ENCODE data around the gene BRSK2. TPM values are rescaled to one million over a fixed set of nuclear protein-coding genes. Genes with fewer than 3 reads are reported as not detected.

The BRSK2 gene
- total and polyA plus RNA-seq, 2 of the 4 experiments (the other 2 are of a cell fraction) = 0.18 to 0.62 TPM

DNA sequence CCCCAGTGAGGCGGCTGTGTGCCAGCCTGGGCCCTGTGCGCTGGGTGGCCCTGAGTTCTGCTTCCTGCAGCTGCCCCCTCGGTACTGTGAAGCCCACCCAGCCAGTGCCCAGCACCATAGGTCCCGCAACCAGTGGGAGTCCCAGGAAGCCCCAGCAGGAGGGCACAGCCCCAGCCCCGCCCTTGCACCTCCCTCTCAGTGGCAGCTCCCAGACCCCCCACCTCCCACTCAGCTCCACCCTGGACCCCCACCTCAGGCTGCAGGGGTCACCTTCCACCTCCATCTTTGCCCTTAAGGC, 66.0 kb downstream of the BRSK2 start:
- Histone ChIP-seq H3K36me3 (ENCODE audit: control insufficient read depth, insufficient read depth, low read length) (no peaks in the 10 kb centered on the region), H3K56ac (ENCODE audit: extremely low read depth, insufficient read depth, low read length) (no peak overlapping the region), H3K9ac (ENCODE audit: low read depth, low read length) (no peak overlapping the region), H3K79me1 (ENCODE audit: low read depth in 1 of 2, low read length in 2 of 2) (no peaks in the 10 kb centered on the region), H3K18ac (ENCODE audit: low read depth, low read length) (no peak overlapping the region), H3K4me1 (ENCODE audit: control insufficient read depth, insufficient read depth, low read length) (peaks cover 8% of the 10 kb centered on the region; the same call in 1 of the 2 replicates), H2BK5ac (ENCODE audit: low read depth, low read length, poor library complexity, severe bottlenecking) (no peak overlapping the region), H4K20me1 (ENCODE audit: insufficient read depth, low read length) (no peaks in the 10 kb centered on the region; the same call in none of the 2 replicates), H4K5ac (ENCODE audit: low read depth, low read length) (no peak overlapping the region), H4K8ac (ENCODE audit: low read depth in 2 of 2, low read length in 2 of 2) (no peak overlapping the region), H3K14ac (replicated peaks; ENCODE audit: low read depth, low read length) (no peak overlapping the region), H2AFZ (replicated peaks; ENCODE audit: low read length, poor library complexity) (no peak overlapping the region), H3K4ac (ENCODE audit: low read depth, low read length) (no peak overlapping the region), H3K27ac (ENCODE audit: insufficient read depth, low read length) (no peak overlapping the region), H4K91ac (ENCODE audit: insufficient read depth, low read depth, low read length) (no peak overlapping the region), H2AK9ac (replicated peaks; ENCODE audit: low read depth, low read length, poor library complexity) (no peak overlapping the region), H2AK5ac (ENCODE audit: low read depth, low read length) (no peak overlapping the region), H3K4me2 (ENCODE audit: low read depth, low read length) (no peak overlapping the region), H3K9me3 (ENCODE audit: control insufficient read depth, insufficient read depth, low read length) (no peaks in the 10 kb centered on the region), H2BK120ac (ENCODE audit: low read depth, low read length) (no peak overlapping the region), H3K4me3 (ENCODE audit: insufficient read depth, low read depth, low read length) (no peak overlapping the region), H2BK20ac (ENCODE audit: low read depth, low read length) (no peak overlapping the region), H3K27me3 (ENCODE audit: control insufficient read depth, insufficient read depth, low read length) (peaks cover 2% of the 10 kb centered on the region; the same call in 1 of the 2 replicates), H3K23ac (ENCODE audit: low read depth, low read length) (no peak overlapping the region), H2BK15ac (ENCODE audit: low read depth, low read length) (no peak overlapping the region), H3K9me1 (ENCODE audit: insufficient read depth, low read length) (no peaks in the 10 kb centered on the region)
- dilution Hi-C loops (cut with HindIII; ENCODE audit: low sequenced_read_pairs, unreplicated experiment) (no loop called here), intact Hi-C loops (cut with micrococcal nuclease) (no loop called here), in situ Hi-C loops (cut with MboI; ENCODE audit: low sequenced_read_pairs) (no loop called here)
- DNase-seq (no peak), ATAC-seq (ENCODE audit: low read depth) (no peak)
- 61% methylated on average over 3 of the region's 5 CpGs; no CpG with 5 or more reads in 1 of the 2 experiments for WGBS, 2 experiments (ENCODE audit: extremely low coverage in 2 of 2, insufficient read length in 1 of 2)
- TF ChIP-seq CTCF (conservative IDR thresholded peaks at IDR 0.05; ENCODE audit: low read depth, low read length) (no peak), CHD1 (IDR thresholded peaks at IDR 0.05; ENCODE audit: low read depth, low read length) (no peak)
- ChIA-PET CTCF (no interaction called here), POLR2A (ENCODE audit: unreplicated experiment) (no interaction called here)
- BruUV-seq (replicated peaks) = no TSS peak

All from IMR-90 (cell line).